Ovary (tissue), 9 donors: Measurements from ENCODE around the gene SPATA6L. TPM values are rescaled to one million over a fixed set of nuclear protein-coding genes. Genes with fewer than 3 reads are reported as not detected.

Source experiments
- DNase-seq, 5 donors: peaks; one replicate each; pipeline ENCODE4 v3.0.0-alpha.2; 2019 to 2020
- H3K27ac ChIP-seq, 2 donors: fragments of 200-600 bp; one replicate each; pipeline versions ENCODE4 v1.5.1 to v1.8.0; 2019 to 2022
- H3K27me3 ChIP-seq: fragments of 200-600 bp; one replicate; pipeline ENCODE4 v1.8.0; 2022
- H3K36me3 ChIP-seq: fragments of 200-600 bp; sonication (generic); one replicate; pipeline ENCODE4 v1.5.1; 2019
- H3K4me1 ChIP-seq: one replicate; pipeline ENCODE4 v1.8.1; 2013; ENCODE audit warnings: mild to moderate bottlenecking, moderate library complexity; ENCODE audit not compliant: insufficient read depth
- H3K4me3 ChIP-seq: fragments of 200-600 bp; sonication (generic); one replicate; pipeline ENCODE4 v1.5.1; 2017
- H3K9me3 ChIP-seq, 2 donors: fragments of 200-600 bp in 1 of 2; sonication (generic) in 1 of 2; one replicate each; pipeline versions ENCODE4 v1.5.1 to v1.8.1; 2013 to 2019; ENCODE audit warnings: mild to moderate bottlenecking in 1 of 2, moderate library complexity in 1 of 2
- EP300 ChIP-seq: sonication (generic); formaldehyde crosslinking; IDR thresholded peaks from one replicate; pipeline ENCODE4 v1.6.1; 2017; ENCODE audit warnings: antibody characterized with exemption
- POLR2A ChIP-seq: fragments of 450-650 bp; IDR thresholded peaks from one replicate; pipeline ENCODE4 v1.6.1; 2017; ENCODE audit warnings: antibody characterized with exemption, mild to moderate bottlenecking, moderate library complexity
- WGBS, 3 donors: extraction: QIAGEN DNeasy Blood & Tissue Kit in 1 of 3; methylation state at CpG; one replicate each; pipeline versions ENCODE4 v1.1.5 to v1.1.7; 2013 to 2017; 5-methylcytosine and 5-hydroxymethylcytosine counted together
- intact Hi-C, 4 donors: fragments of 100-400 bp; cut with DNase I; formaldehyde crosslinking; loops; one replicate each; pipeline versions ENCODE4 v1.11.0 to v1.15.1; 2022 to 2023
- polyA plus RNA-seq, 2 donors: library from polyadenylated mRNA; stranded (reverse); fragments of 200-250 nt in 1 of 2; fragments of 350-450 nt in 1 of 2; fragmentation: Illumina TruSeq in 1 of 2; extraction: RNeasy Lipid Tissue Mini Kit (QIAGEN cat#74804) in 1 of 2; gene quantifications; one replicate each; pipeline ENCODE4 v1.2.3, GENCODE V29; 2013 to 2014
- total RNA-seq, 7 donors: library from RNA; depleted of rRNA in 2 of 7; stranded (reverse); fragments of >200 nt in 2 of 7; fragmentation: NEBNext Ultra II Directional in 3 of 7; extraction: Animal tissue kit (Norgen Biotek cat#: 25700) in 3 of 7; gene quantifications; one replicate each; pipeline versions ENCODE4 v1.1.0 to v1.2.4, GENCODE V29; 2016 to 2023
- TF ChIP-seq, protein P1 (sequence below), 3 donors: fragments of 450-650 bp in 2 of 3; fragments of 200-600 bp in 1 of 3; IDR thresholded peaks; one replicate each; pipeline versions ENCODE4 v1.5.1 to v1.8.0; 2016 to 2022; ENCODE audit warnings: antibody characterized with exemption in 3 of 3, mild to moderate bottlenecking in 1 of 3
- donor health status: DM: no; HTN: no; CAD: no; lungs with moderate emphysema.
- donor health status: DM: no; HTN: no; CAD: no.
- donor health status: Bipolar disorder and iron deficiency.
- donor health status: DM: yes; HTN: yes; CAD: no.
- donor health status: DM: no; HTN: no; CAD: no.
- donor health status: DM: yes; HTN: yes; CAD: no.

Gene SPATA6L
- total and polyA plus RNA-seq, 9 donors: 0.69 to 25.0 (median 2.1) TPM

DNA sequence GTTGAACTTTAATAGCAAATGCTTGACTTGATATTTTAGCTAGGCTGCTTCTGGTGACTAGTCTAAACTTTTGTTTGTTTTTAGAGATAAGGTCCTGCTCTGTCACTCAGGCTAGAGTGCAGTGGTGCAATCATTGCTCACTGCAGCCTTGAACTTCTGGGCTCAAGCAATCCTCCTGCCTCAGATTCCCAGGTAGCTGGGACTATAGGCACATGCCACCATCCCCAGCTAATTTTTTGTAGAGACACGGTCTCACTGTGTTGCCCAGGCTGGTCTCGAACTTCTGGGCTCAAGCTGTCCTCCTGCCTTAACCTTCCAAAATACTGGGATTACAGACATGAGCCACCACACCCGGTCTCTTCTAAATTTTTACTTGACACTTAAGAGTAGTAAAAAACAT, 33.8 kb upstream of the SPATA6L start:
- H3K27me3 ChIP-seq: no peaks in the 10 kb centered on the region
- no peak for DNase-seq
- peaks cover 2% of the 10 kb centered on the region for H3K4me1 ChIP-seq
- TF ChIP-seq POLR2A: no peak
- TF ChIP-seq, protein P1, sequence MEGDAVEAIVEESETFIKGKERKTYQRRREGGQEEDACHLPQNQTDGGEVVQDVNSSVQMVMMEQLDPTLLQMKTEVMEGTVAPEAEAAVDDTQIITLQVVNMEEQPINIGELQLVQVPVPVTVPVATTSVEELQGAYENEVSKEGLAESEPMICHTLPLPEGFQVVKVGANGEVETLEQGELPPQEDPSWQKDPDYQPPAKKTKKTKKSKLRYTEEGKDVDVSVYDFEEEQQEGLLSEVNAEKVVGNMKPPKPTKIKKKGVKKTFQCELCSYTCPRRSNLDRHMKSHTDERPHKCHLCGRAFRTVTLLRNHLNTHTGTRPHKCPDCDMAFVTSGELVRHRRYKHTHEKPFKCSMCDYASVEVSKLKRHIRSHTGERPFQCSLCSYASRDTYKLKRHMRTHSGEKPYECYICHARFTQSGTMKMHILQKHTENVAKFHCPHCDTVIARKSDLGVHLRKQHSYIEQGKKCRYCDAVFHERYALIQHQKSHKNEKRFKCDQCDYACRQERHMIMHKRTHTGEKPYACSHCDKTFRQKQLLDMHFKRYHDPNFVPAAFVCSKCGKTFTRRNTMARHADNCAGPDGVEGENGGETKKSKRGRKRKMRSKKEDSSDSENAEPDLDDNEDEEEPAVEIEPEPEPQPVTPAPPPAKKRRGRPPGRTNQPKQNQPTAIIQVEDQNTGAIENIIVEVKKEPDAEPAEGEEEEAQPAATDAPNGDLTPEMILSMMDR (IDR thresholded peaks at IDR 0.05): no peak
- TF ChIP-seq EP300: no peak
- 79 to 82% (median 82%) methylated on average over 3 of the region's 3 CpGs for WGBS, 3 donors
- no peaks in the 10 kb centered on the region for H3K9me3 ChIP-seq
- H3K27ac ChIP-seq: no peak overlapping the region
- H3K36me3 ChIP-seq: no peaks in the 10 kb centered on the region
- no peak overlapping the region for H3K4me3 ChIP-seq
- intact Hi-C loops: no loop called here

DNA sequence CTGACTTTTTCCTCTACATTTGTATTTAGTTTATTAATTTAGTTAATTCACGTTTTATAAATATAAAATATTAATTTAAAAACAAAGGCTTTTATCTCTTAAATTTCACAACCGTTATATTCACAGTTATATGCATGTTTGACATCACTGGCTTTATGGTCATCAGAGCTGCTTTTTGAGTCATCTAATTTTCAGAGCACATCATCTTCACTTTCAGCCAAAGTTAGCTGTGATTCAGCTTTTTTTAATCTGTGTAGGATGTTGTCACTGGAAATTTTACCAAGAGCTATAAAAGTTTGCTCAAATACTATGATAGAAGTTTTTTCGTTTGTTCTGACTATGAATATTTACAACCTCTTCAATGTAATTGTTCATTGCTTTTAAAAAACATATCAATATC, 25.5 kb upstream of the SPATA6L start:
- intact Hi-C loops: loop anchor here in 1 of 4 donors (5.0 kb wide), 1 partner anchor 51 kb away; the partner anchor contains the start of gene AK3
- TF ChIP-seq, protein P1 (IDR thresholded peaks at IDR 0.05): no peak
- no peak for TF ChIP-seq POLR2A
- TF ChIP-seq EP300: no peak
- no peak for DNase-seq
- Histone ChIP-seq H3K36me3 (no peaks in the 10 kb centered on the region), H3K27ac (no peak overlapping the region), H3K4me3 (no peak overlapping the region), H3K4me1 (peaks cover 10% of the 10 kb centered on the region), H3K27me3 (no peaks in the 10 kb centered on the region), H3K9me3 (no peaks in the 10 kb centered on the region)
- WGBS, 3 donors: 69 to 77% (median 70%) methylated on average over 3 of the region's 3 CpGs

DNA sequence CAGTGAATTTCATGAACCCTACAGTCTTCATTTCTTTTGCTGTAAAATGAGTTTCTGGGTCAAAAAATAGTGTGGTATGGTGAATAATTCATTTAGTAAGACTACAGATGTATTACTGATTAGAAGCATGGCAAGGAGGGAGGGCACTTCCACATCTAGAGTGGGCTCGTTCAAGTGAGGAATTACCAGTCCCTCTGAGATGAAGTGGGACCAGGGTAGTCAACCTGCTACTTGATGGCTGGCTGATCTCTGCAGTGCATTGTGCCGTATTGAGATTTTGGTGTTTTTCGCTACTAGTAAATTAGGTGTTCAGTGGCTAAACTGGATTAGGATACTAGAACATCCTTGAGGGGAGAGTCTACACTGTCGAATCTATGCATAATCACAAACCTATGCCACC, 23.9 kb upstream of the SPATA6L start:
- peaks cover 15% of the 10 kb centered on the region for H3K4me1 ChIP-seq
- no peaks in the 10 kb centered on the region for H3K27me3 ChIP-seq
- intact Hi-C loops: loop anchor here in 1 of 4 donors (5.0 kb wide), 1 partner anchor 52 kb away; the partner anchor contains the start of gene AK3
- no peak for DNase-seq
- H3K27ac ChIP-seq: no peak overlapping the region
- H3K36me3 ChIP-seq: no peaks in the 10 kb centered on the region
- TF ChIP-seq POLR2A: no peak
- TF ChIP-seq, protein P1 (IDR thresholded peaks at IDR 0.05): no peak
- no peak for TF ChIP-seq EP300
- no peaks in the 10 kb centered on the region for H3K9me3 ChIP-seq
- 87 to 91% (median 89%) methylated on average over 4 of the region's 4 CpGs for WGBS, 3 donors
- H3K4me3 ChIP-seq: no peak overlapping the region

DNA sequence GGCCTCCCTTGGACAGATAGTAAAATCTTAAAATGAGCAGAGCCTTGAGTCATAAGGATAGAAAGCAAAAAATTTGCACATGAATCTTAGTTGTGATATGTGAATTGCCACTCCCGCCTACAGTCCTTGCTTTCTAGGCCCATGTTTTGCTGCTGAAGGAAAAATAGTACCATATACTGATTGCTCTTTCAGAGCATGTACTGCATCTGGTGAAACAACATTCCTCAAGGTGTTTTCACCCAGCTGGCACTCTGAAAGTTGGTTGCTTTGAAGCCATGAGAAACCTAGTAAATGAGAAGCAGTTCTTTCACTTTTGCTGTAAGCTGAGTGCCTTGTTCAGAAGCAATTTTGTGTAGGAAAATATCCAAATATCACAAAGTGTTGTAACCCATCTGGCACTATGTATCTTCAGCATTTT, 23.4 kb upstream of the SPATA6L start:
- H3K4me3 ChIP-seq: no peak overlapping the region
- H3K27ac ChIP-seq: no peak overlapping the region
- TF ChIP-seq EP300 (no peak), POLR2A (no peak)
- TF ChIP-seq, protein P1 (IDR thresholded peaks at IDR 0.05): no peak
- no peaks in the 10 kb centered on the region for H3K36me3 ChIP-seq
- H3K4me1 ChIP-seq: peaks cover 16% of the 10 kb centered on the region
- no peaks in the 10 kb centered on the region for H3K27me3 ChIP-seq
- H3K9me3 ChIP-seq: no peaks in the 10 kb centered on the region
- WGBS, 3 donors: 29 to 48% (median 31%) methylated on average over 1 of the region's 1 CpG
- DNase-seq: no peak
- intact Hi-C loops: loop anchor here in 1 of 4 donors (5.0 kb wide), 1 partner anchor 53 kb away; the partner anchor contains the start of gene AK3
